BJ (cell line): ENCODE results near the gene DPP10. TPM values are rescaled to one million over a fixed set of nuclear protein-coding genes. Genes with fewer than 3 reads are reported as not detected.
"Not testable (repeated sequence)": the region's sequence is repeated elsewhere in the genome, so short reads cannot be mapped to it uniquely, and the experiment has no call there.

Experiments
- CTCF ChIA-PET: fragments of 350-600 bp; formaldehyde crosslinking; extraction: SDS; loops from one replicate; lab custom pipeline; 2021; ENCODE audit warnings: antibody characterized with exemption, inconsistent platforms; lab: Yijun Ruan, JAX
- POLR2A ChIA-PET: fragments of 300-600 bp; sonication (Branson Sonifier 250); formaldehyde crosslinking; extraction: SDS; loops from one replicate; lab custom pipeline; 2021; ENCODE audit warnings: antibody characterized with exemption; lab: Charles Lee
- DNase-seq: peaks from one replicate; pipeline ENCODE4 v3.0.0-alpha.2; 2011; ENCODE audit warnings: low read depth
- H3K27me3 ChIP-seq: 2 replicates; pipeline ENCODE4 v1.6.0; 2011; ENCODE audit warnings: low read length; ENCODE audit not compliant: control insufficient read depth, insufficient read depth
- H3K36me3 ChIP-seq: 2 replicates; pipeline ENCODE4 v1.5.1; 2011; ENCODE audit warnings: low read length; ENCODE audit not compliant: control insufficient read depth, insufficient read depth
- H3K4me3 ChIP-seq: 2 replicates; pipeline ENCODE4 v1.5.1; 2011; ENCODE audit warnings: low read depth, mild to moderate bottlenecking, control low read depth, low read length
- CTCF ChIP-seq: IDR thresholded peaks from 2 replicates; pipeline ENCODE4 v1.5.1; 2011; ENCODE audit warnings: low read depth, mild to moderate bottlenecking, control low read depth, inconsistent platforms, low read length, moderate library complexity; ENCODE audit not compliant: insufficient read depth
- polyA minus RNA-seq: library from RNA; depleted of rRNA, polyadenylated mRNA; stranded (reverse); fragments of >200 nt; gene quantifications from 2 replicates; pipeline ENCODE4 v1.2.3, GENCODE V29; 2011; rRNA and poly(A)+ RNA removed
- polyA plus RNA-seq: library from polyadenylated mRNA; depleted of rRNA; stranded (reverse); fragments of >200 nt; gene quantifications from 2 replicates; pipeline ENCODE4 v1.2.3, GENCODE V29; 2011; rRNA removed

The DPP10 gene
- polyA plus RNA-seq (not detected in 2 replicates), polyA minus RNA-seq (not detected in 2 replicates)

GRCh38 chr2:114442510-114442909, at the start of gene DPP10:
Gene DPP10, plus strand, starts transcription at chr2:114442641.
- Histone ChIP-seq H3K4me3 (no peak within 1 kb of the TSS), H3K27me3 (no peaks in the 10 kb centered on the region), H3K36me3 (no peaks in the 10 kb centered on the region)
- no peak for TF ChIP-seq CTCF
- POLR2A ChIA-PET = no interaction called here
- CTCF ChIA-PET = no interaction called here
- DNase-seq = no peak

- no peak for DNase-seq
- no peaks in the 10 kb centered on the region for H3K27me3 ChIP-seq
- ChIA-PET POLR2A (no interaction called here), CTCF (no interaction called here)
- no peak for TF ChIP-seq CTCF
- H3K4me3 ChIP-seq = no peak overlapping the region
- no peaks in the 10 kb centered on the region for H3K36me3 ChIP-seq
These were observed 41.6 kb upstream of the DPP10 start for GRCh38 chr2:114400890-114401289.

- no peak for DNase-seq
- CTCF ChIA-PET = no interaction called here
- POLR2A ChIA-PET = no interaction called here
- Histone ChIP-seq H3K27me3 (no peaks in the 10 kb centered on the region), H3K4me3 (no peak overlapping the region), H3K36me3 (no peaks in the 10 kb centered on the region)
- no peak for TF ChIP-seq CTCF
These were observed 37.0 kb upstream of the DPP10 start for GRCh38 chr2:114405247-114406116.

- no peak for TF ChIP-seq CTCF
- CTCF ChIA-PET = no interaction called here
- POLR2A ChIA-PET = no interaction called here
- Histone ChIP-seq H3K27me3 (no peaks in the 10 kb centered on the region), H3K4me3 (no peak overlapping the region), H3K36me3 (no peaks in the 10 kb centered on the region)
- DNase-seq = no peak
These were observed 36.1 kb upstream of the DPP10 start for GRCh38 chr2:114406347-114406746.

- H3K36me3 ChIP-seq, H3K4me3 ChIP-seq, H3K27me3 ChIP-seq, CTCF ChIA-PET, DNase-seq, POLR2A ChIA-PET: not testable (repeated sequence)
These were observed 35.1 kb upstream of the DPP10 start for GRCh38 chr2:114407353-114407752.
